SU-DHL-6 (cell line): Measurements from ENCODE around the gene RPL4.

ENCODE experiments used
- H2AFZ ChIP-seq: fragments of 200-600 bp; sonication (generic); 2 replicates; pipeline ENCODE4 v1.6.1; 2014; ENCODE audit warnings: low read depth, mild to moderate bottlenecking, moderate library complexity, mixed read lengths, antibody characterized with exemption, low read length; ENCODE audit not compliant: severe bottlenecking
- H3F3A ChIP-seq: fragments of 200-600 bp; shearing (Covaris generic); 2 replicates; pipeline ENCODE4 v1.6.0; 2016; ENCODE audit warnings: antibody characterized with exemption, mild to moderate bottlenecking; ENCODE audit not compliant: insufficient read depth
- H3K27ac ChIP-seq: fragments of 200-600 bp; sonication (generic); 2 replicates; pipeline ENCODE4 v1.5.1; 2016; ENCODE audit warnings: low read depth, mild to moderate bottlenecking, low read length, moderate library complexity, mixed read lengths
- H3K27me3 ChIP-seq: fragments of 200-600 bp; sonication (generic), shearing (Covaris generic); 2 replicates; pipeline ENCODE4 v1.6.0; 2014; ENCODE audit warnings: mild to moderate bottlenecking, low read length
- H3K36me3 ChIP-seq: fragments of 200-600 bp; sonication (generic); 2 replicates; pipeline ENCODE4 v1.6.1; 2014; ENCODE audit warnings: mild to moderate bottlenecking, low read length, mixed read lengths
- H3K4me2 ChIP-seq: fragments of 300-600, 200-600 bp; shearing (Covaris generic), sonication (generic); 2 replicates; pipeline ENCODE4 v1.6.0; 2014; ENCODE audit warnings: low read length, low read depth, mild to moderate bottlenecking; ENCODE audit not compliant: poor library complexity, severe bottlenecking
- H3K4me3 ChIP-seq: fragments of 200-600 bp; sonication (generic); 2 replicates; pipeline ENCODE4 v1.5.1; 2014; ENCODE audit warnings: antibody characterized with exemption, low read length, mild to moderate bottlenecking, mixed read lengths; ENCODE audit not compliant: insufficient read depth, poor library complexity, severe bottlenecking
- H3K79me2 ChIP-seq: fragments of 200-600 bp; sonication (generic); 2 replicates; pipeline ENCODE4 v1.6.1; 2014; ENCODE audit warnings: mild to moderate bottlenecking, low read length, moderate library complexity; ENCODE audit not compliant: insufficient read depth
- H3K9ac ChIP-seq: fragments of 200-600 bp; sonication (generic); 2 replicates; pipeline ENCODE4 v1.7.0; 2014; ENCODE audit warnings: mild to moderate bottlenecking, low read length
- H3K9me2 ChIP-seq: fragments of 200-600 bp; sonication (generic); replicated peaks from 2 replicates; pipeline ENCODE4 v1.6.1; 2014; ENCODE audit warnings: low read length; ENCODE audit not compliant: insufficient read depth
- H3K9me3 ChIP-seq: fragments of 200-600 bp; sonication (generic); 2 replicates; pipeline ENCODE4 v1.6.1; 2014; ENCODE audit warnings: low read length, mixed read lengths; ENCODE audit not compliant: insufficient read depth
- H4K20me1 ChIP-seq: fragments of 200-600 bp; sonication (generic); 2 replicates; pipeline ENCODE4 v1.6.1; 2014; ENCODE audit warnings: low read depth, mild to moderate bottlenecking, antibody characterized with exemption, low read length, moderate library complexity, mixed read lengths
- CTCF ChIP-seq: fragments of 200-600 bp; sonication (generic); IDR thresholded peaks from one replicate; pipeline ENCODE4 v1.5.1; 2017; ENCODE audit warnings: antibody characterized with exemption, mild to moderate bottlenecking, low read length, moderate library complexity; ENCODE audit not compliant: insufficient read depth, poor library complexity, severe bottlenecking
- EZH2phosphoT487 ChIP-seq: fragments of 200-600 bp; sonication (generic), shearing (Covaris generic); conservative IDR thresholded peaks from 2 replicates; pipeline ENCODE4 v1.6.1; 2018; ENCODE audit warnings: mild to moderate bottlenecking, antibody characterized with exemption, low read length, moderate library complexity, mixed read lengths

RPL4 gene

GRCh38 chr15:66456211-66456610, 48.4 kb downstream of the RPL4 start:
- Histone ChIP-seq H3K79me2 (no peaks in the 10 kb centered on the region), H3K9ac (no peak overlapping the region)

GRCh38 chr15:66454143-66454542, 50.5 kb downstream of the RPL4 start:
- Histone ChIP-seq H3K4me2 (no peak overlapping the region), H3K79me2 (no peaks in the 10 kb centered on the region), H3K9me3 (no peaks in the 10 kb centered on the region), H3K27ac (no peak overlapping the region), H3K9me2 (no peaks in the 10 kb centered on the region), H3K36me3 (no peaks in the 10 kb centered on the region; the same call in 1 of the 2 replicates), H4K20me1 (no peaks in the 10 kb centered on the region), H2AFZ (no peak overlapping the region), H3K27me3 (no peaks in the 10 kb centered on the region), H3F3A (peaks cover 6% of the 10 kb centered on the region; the same call in 1 of the 2 replicates), H3K4me3 (no peak overlapping the region), H3K9ac (no peak overlapping the region)
- TF ChIP-seq CTCF (no peak), EZH2phosphoT487 (no peak)

More at GRCh38 chr15:66456211-66456610, 48.4 kb downstream of the RPL4 start:
- no peak overlapping the region for H3K4me3 ChIP-seq
- no peaks in the 10 kb centered on the region for H3K27me3 ChIP-seq
- H3K9me2 ChIP-seq, result no peaks in the 10 kb centered on the region
- H3K9me3 ChIP-seq, result no peaks in the 10 kb centered on the region
- H4K20me1 ChIP-seq, result no peaks in the 10 kb centered on the region
- peak overlapping the region; percentile 26 for H3K4me2 ChIP-seq
- no peaks in the 10 kb centered on the region for H3K36me3 ChIP-seq
- H3K27ac ChIP-seq, result peak overlapping the region; percentile 51
- no peak for TF ChIP-seq CTCF
- no peak for TF ChIP-seq EZH2phosphoT487
- peaks cover 6% of the 10 kb centered on the region; the same call in 1 of the 2 replicates for H3F3A ChIP-seq
- no peak overlapping the region for H2AFZ ChIP-seq

GRCh38 chr15:66452971-66453580, 51.6 kb downstream of the RPL4 start:
- TF ChIP-seq CTCF (no peak), EZH2phosphoT487 (no peak)
- Histone ChIP-seq H3K4me2 (no peak overlapping the region), H3K27ac (no peak overlapping the region; the same call in 1 of the 2 replicates), H3K36me3 (peaks cover 3% of the 10 kb centered on the region; the same call in 1 of the 2 replicates), H3F3A (peaks cover 6% of the 10 kb centered on the region; the same call in 1 of the 2 replicates), H3K4me3 (no peak overlapping the region), H3K9ac (no peak overlapping the region), H3K79me2 (no peaks in the 10 kb centered on the region), H3K9me3 (no peaks in the 10 kb centered on the region), H4K20me1 (no peaks in the 10 kb centered on the region), H2AFZ (no peak overlapping the region), H3K9me2 (no peaks in the 10 kb centered on the region), H3K27me3 (no peaks in the 10 kb centered on the region)
